Measurements from ENCODE around the gene TRPM2.
"Not testable (repeated sequence)": the region's sequence is repeated elsewhere in the genome, so short reads cannot be mapped to it uniquely, and the experiment has no call there.

TRPM2 gene

DNA sequence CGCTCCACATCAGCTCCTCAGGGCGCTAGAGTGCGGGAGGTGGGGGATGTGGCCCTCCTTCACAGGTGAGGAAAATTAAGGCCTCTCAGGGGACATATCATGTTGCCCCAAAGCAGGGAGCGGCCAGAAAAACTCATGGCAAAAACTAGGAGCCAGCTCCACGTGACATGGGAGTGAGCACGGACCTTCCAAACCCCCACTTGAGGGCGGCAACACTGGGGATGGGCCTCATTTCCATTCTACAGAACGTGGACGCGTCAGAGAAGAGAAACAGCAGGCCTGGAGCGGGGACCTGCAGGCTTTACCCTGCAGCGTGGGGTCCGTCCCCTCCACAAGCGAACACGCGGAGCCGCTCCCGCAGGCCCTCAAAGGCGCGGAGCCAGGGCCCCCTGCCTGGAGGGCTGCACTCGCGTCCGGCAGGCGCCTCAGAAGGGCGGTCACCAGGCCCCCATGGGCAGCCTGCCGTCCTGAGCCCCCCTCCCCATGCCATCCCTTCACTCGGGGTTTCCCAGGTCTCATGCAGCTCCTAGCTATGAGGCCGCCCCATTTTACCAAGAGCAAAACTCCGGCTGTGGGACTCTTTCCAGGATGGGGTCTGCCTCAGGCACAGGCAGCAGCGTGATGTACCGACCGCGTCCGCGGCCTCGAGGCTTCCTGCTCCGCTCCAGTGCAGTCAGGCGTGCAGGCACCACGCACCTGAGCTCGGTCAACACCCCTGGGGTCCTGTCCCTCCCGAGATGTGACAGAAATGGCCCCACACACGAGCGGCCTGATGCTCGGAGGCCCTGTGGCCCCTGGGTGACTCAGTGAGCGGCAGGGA is 19.7 kb upstream of the TRPM2 start:
- in situ Hi-C loops (cut with MboI; ENCODE audit: low sequenced_read_pairs), result no loop called here

GRCh38 chr21:44334329-44335030 is 18.9 kb upstream of the TRPM2 start:
- in situ Hi-C loops (cut with MboI; ENCODE audit: low sequenced_read_pairs), result no loop called here

DNA sequence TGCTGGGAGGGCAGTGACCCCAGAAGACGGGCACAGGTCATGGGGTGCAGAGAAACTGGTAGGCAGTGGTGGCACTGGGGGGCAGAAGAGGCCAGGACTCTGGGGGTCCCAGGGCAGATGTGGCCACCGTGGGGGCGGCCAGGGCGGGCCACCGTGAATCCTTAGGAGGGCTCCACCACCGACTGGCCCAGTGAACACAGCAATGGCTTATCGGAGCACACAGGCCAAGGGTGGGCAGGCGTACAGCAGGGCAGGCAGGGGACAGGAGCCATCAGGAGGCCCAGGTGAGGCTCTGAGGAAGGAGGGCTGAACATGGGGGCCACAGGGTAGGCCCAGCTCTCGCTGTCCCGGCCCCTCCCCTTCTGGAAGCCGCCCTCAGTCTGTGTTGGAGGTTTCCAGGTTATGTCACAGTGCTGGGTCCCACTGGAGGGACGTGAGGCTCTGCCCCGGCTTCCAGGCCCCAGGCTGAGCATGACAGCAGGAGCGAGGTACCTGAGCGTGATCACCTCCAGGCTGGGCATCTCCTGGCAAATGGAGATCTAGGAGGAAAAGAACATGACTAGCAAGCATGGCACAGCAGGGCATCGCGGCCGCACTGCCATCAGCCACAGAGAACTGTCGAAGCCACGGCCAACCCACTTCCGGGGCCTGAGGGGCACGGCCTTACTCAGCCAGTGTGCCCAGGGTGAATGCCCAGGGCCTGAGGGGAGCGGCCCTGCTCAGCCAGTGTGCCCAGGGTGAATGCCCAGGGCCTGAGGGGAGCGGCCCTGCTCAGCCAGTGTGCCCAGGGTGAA is 18.0 kb upstream of the TRPM2 start:
- in situ Hi-C loops (cut with MboI; ENCODE audit: low sequenced_read_pairs), result no loop called here

DNA sequence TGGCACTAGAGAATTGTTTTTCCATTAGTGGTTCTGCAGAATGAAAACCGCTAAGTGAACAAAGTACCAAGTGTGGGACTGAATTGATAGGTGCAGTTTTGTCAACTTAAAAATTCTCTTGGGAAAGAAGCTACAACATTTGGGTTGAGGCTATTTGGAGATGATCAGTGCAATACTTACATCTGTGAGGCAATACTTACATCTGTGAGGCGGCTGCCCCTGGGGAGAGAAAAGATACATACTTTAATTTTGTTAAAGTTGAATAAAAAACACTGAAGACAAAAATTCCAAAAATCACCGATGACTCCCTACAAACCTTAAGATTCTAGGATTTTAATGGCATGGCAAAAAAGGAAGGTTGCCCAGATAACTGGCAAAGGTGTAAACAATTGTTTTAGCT is 16.0 kb upstream of the TRPM2 start:
- in situ Hi-C loops (cut with MboI; ENCODE audit: low sequenced_read_pairs), result no loop called here

- in situ Hi-C loops (cut with MboI; ENCODE audit: low sequenced_read_pairs), result no loop called here
These were observed 15.2 kb upstream of the TRPM2 start for GRCh38 chr21:44337941-44338895.

- in situ Hi-C loops (cut with MboI; ENCODE audit: low sequenced_read_pairs), result no loop called here
These were observed 14.2 kb upstream of the TRPM2 start, which contains the start of gene CFAP410 for GRCh38 chr21:44338971-44339910. Gene CFAP410 (minus strand): TSS chr21:44339390. CDS start chr21:44339194, 196 bp downstream.

- in situ Hi-C loops (cut with MboI; ENCODE audit: low sequenced_read_pairs), result not testable (repeated sequence)
These were observed 11.5 kb upstream of the TRPM2 start for GRCh38 chr21:44341726-44342458.

- in situ Hi-C loops (cut with MboI; ENCODE audit: low sequenced_read_pairs), result not testable (repeated sequence)
These were observed 10.4 kb upstream of the TRPM2 start for GRCh38 chr21:44342981-44343380.

DNA sequence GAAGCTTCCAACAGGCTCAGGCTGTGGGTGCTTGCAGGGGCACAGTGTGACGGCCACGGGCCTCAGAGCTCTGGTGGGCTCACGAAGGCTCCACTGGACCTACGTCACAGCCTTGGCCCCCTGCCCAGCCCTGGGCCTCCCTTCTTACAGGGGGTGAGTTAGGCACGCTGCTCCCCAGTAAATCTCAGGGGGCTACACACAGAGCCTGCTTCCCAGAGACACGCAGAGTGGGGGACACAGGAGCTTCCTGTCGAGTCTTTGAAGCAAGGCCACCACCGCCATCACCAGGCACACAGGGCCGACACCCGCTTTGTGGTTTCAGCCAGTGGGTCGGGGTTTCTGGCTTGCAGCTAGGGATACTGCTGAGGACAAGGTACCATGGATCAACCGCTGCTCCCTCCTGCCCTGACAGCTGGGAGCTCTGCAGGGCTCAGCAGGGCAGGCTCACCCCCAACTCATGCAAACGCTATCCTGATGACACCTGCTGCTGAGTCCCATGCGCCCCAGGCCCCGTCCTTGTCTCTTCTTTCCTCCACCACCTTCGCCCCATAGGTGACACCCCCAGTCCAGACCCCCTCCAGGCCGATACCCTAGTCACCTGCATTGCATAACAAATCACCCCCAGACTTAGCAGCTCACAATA is 8.8 kb upstream of the TRPM2 start:
- in situ Hi-C loops (cut with MboI; ENCODE audit: low sequenced_read_pairs), result no loop called here

DNA sequence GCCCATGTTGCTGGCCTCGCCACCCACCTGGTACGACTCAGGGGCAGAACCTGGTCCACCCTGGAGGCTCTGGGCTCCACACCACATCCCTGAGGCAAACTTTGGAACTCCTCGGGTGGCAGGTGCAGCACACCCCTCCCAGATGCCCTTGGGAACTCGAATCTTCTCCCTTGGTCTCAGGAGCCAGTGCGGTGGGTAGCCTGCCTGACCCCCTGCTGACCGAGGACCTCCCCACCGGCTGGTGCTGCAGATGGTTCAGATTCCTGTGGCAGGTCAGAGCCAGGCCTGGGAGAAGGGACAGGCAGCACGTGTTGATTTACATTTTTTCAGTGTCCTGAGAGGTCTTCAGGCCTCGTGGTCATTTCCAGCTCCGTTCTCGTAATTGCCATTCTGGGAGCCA is 7.9 kb upstream of the TRPM2 start:
- in situ Hi-C loops (cut with MboI; ENCODE audit: low sequenced_read_pairs), result no loop called here

DNA sequence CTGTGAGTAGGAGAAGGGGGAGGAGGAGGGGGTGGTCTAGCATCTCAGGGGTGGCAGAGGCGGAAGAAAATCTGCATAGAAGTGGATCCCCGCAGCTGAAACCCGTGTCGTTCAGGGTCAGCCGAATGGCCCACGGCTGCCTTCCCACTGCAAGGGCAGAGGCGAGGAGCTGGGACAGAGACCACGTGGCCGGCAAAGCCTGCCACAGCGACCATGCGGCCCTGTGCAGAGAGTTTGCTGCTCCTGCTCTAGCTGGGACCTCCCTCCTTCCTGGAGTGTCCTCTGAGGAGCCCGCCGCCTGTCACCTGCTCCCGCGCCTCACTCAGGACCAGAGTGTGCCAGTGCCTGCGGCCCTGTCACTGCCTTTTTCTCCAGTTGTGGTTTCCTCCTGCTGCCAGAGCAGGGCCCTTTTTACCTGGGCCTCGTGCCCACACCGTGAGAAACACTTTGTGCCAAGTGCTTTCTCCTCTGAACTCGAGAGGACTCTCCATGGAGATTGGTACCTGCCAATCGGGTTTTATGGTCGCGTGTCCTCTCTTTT is 5.4 kb upstream of the TRPM2 start:
- in situ Hi-C loops (cut with MboI; ENCODE audit: low sequenced_read_pairs), result no loop called here

- in situ Hi-C loops (cut with MboI; ENCODE audit: low sequenced_read_pairs), result no loop called here
These were observed 4.6 kb upstream of the TRPM2 start for GRCh38 chr21:44348861-44349260.

GRCh38 chr21:44349416-44349846 is 4.0 kb upstream of the TRPM2 start:
- in situ Hi-C loops (cut with MboI; ENCODE audit: low sequenced_read_pairs), result no loop called here

GRCh38 chr21:44349847-44350772 is 3.3 kb upstream of the TRPM2 start:
- in situ Hi-C loops (cut with MboI; ENCODE audit: low sequenced_read_pairs), result no loop called here

- in situ Hi-C loops (cut with MboI; ENCODE audit: low sequenced_read_pairs), result no loop called here
These were observed 2.5 kb upstream of the TRPM2 start for GRCh38 chr21:44350773-44351481.

All from HL-60/S4 treated with phorbol 12-myristate 13-acetate at 8.2 ng/mL for 4 days and 3 days (cell line).